Non-pigmented ciliary epithelial cell (primary cell): ENCODE measurements around the gene CCL27.

ENCODE experiments used
- DNase-seq: peaks from one replicate; pipeline ENCODE4 v3.0.0-alpha.2; 2010; ENCODE audit warnings: low read depth

CCL27 gene

GRCh38 chr9:34662526-34663302 lies at the start of gene CCL27:
CCL27 (minus strand) TSS chr9:34662657; CDS start chr9:34662633, 24 bp downstream.
- no peak for DNase-seq

GRCh38 chr9:34712140-34712539 lies 49.7 kb upstream of the CCL27 start:
- no peak for DNase-seq

GRCh38 chr9:34710023-34710422 lies 47.6 kb upstream of the CCL27 start, which contains the start of gene CCL21:
CCL21 (minus strand) TSS chr9:34710136; CDS start chr9:34710066, 70 bp downstream.
- no peak for DNase-seq

GRCh38 chr9:34709196-34709978 lies 46.9 kb upstream of the CCL27 start:
- no peak for DNase-seq

GRCh38 chr9:34707130-34707529 lies 44.7 kb upstream of the CCL27 start:
- DNase-seq = no peak

- peak; percentile 54 for DNase-seq
Measured at GRCh38 chr9:34701769-34702736, 39.6 kb upstream of the CCL27 start.

- DNase-seq = no peak
Measured at GRCh38 chr9:34701023-34701768, 38.7 kb upstream of the CCL27 start.

- DNase-seq = no peak
Measured at GRCh38 chr9:34694811-34695210, 32.4 kb upstream of the CCL27 start.

- no peak for DNase-seq
Measured at GRCh38 chr9:34693560-34693959, 31.1 kb upstream of the CCL27 start.

- DNase-seq = no peak
Measured at GRCh38 chr9:34691936-34692315, 29.5 kb upstream of the CCL27 start.

- DNase-seq = no peak
Measured at GRCh38 chr9:34690983-34691935, 28.8 kb upstream of the CCL27 start, which contains the start of gene CCL19. CCL19 (minus strand) TSS chr9:34691276; CDS start chr9:34691139, 137 bp downstream.

GRCh38 chr9:34689512-34689911 lies 27.1 kb upstream of the CCL27 start:
- DNase-seq = no peak

- no peak for DNase-seq
Measured at GRCh38 chr9:34689116-34689470, 26.6 kb upstream of the CCL27 start.

- no peak for DNase-seq
Measured at GRCh38 chr9:34688329-34689115, 26.1 kb upstream of the CCL27 start.

GRCh38 chr9:34687276-34688030 lies 25.0 kb upstream of the CCL27 start:
- no peak for DNase-seq

- DNase-seq = no peak
Measured at GRCh38 chr9:34686732-34687131, 24.3 kb upstream of the CCL27 start.

- no peak for DNase-seq
Measured at GRCh38 chr9:34686231-34686630, 23.8 kb upstream of the CCL27 start.

GRCh38 chr9:34685591-34685990 lies 23.1 kb upstream of the CCL27 start:
- DNase-seq = no peak

GRCh38 chr9:34684816-34685215 lies 22.4 kb upstream of the CCL27 start:
- no peak for DNase-seq
